ENCODE results near the gene ATOSA.

DNA sequence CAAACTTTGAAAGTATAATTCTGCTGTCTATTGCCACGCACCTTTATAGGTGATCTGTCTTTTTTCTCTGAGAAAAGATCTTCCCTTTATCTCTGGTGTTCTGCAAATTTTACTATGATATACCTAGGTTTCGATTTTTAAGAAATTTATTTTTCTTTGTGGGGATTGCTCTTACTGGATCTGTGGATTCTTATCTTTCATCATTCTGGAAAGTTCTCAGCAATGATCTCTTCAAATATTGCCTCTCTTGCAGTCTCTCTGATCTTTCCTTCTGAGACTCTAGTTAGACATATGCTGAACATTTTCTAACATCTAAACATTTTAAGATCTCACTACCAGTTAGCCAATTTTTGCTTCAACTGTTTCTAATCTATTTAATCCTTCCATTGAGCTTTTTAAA lies 47.0 kb upstream of the ATOSA start:
- TF ChIP-seq TCF4 (CRISPR knock-in tag; IDR thresholded peaks at IDR 0.05; ENCODE audit: borderline replicate concordance) (no peak), ZFP30 (CRISPR knock-in tag; IDR thresholded peaks at IDR 0.05) (no peak), ZNF8 (CRISPR knock-in tag; IDR thresholded peaks at IDR 0.05) (no peak), ZNF70 (CRISPR knock-in tag; IDR thresholded peaks at IDR 0.05) (no peak), ARNTL (CRISPR knock-in tag; IDR thresholded peaks at IDR 0.05; ENCODE audit: borderline replicate concordance, low read depth) (no peak)
- TF ChIP-seq, protein P1, sequence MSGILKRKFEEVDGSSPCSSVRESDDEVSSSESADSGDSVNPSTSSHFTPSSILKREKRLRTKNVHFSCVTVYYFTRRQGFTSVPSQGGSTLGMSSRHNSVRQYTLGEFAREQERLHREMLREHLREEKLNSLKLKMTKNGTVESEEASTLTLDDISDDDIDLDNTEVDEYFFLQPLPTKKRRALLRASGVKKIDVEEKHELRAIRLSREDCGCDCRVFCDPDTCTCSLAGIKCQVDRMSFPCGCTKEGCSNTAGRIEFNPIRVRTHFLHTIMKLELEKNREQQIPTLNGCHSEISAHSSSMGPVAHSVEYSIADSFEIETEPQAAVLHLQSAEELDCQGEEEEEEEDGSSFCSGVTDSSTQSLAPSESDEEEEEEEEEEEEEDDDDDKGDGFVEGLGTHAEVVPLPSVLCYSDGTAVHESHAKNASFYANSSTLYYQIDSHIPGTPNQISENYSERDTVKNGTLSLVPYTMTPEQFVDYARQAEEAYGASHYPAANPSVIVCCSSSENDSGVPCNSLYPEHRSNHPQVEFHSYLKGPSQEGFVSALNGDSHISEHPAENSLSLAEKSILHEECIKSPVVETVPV (CRISPR knock-in tag; IDR thresholded peaks at IDR 0.05), result no peak
- TF ChIP-seq, protein P2, sequence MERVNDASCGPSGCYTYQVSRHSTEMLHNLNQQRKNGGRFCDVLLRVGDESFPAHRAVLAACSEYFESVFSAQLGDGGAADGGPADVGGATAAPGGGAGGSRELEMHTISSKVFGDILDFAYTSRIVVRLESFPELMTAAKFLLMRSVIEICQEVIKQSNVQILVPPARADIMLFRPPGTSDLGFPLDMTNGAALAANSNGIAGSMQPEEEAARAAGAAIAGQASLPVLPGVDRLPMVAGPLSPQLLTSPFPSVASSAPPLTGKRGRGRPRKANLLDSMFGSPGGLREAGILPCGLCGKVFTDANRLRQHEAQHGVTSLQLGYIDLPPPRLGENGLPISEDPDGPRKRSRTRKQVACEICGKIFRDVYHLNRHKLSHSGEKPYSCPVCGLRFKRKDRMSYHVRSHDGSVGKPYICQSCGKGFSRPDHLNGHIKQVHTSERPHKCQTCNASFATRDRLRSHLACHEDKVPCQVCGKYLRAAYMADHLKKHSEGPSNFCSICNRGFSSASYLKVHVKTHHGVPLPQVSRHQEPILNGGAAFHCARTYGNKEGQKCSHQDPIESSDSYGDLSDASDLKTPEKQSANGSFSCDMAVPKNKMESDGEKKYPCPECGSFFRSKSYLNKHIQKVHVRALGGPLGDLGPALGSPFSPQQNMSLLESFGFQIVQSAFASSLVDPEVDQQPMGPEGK (CRISPR knock-in tag; IDR thresholded peaks at IDR 0.05; ENCODE audit: borderline replicate concordance), result no peak
- TF ChIP-seq, protein P3, sequence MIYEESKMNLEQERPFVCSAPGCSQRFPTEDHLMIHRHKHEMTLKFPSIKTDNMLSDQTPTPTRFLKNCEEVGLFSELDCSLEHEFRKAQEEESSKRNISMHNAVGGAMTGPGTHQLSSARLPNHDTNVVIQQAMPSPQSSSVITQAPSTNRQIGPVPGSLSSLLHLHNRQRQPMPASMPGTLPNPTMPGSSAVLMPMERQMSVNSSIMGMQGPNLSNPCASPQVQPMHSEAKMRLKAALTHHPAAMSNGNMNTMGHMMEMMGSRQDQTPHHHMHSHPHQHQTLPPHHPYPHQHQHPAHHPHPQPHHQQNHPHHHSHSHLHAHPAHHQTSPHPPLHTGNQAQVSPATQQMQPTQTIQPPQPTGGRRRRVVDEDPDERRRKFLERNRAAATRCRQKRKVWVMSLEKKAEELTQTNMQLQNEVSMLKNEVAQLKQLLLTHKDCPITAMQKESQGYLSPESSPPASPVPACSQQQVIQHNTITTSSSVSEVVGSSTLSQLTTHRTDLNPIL (CRISPR knock-in tag; IDR thresholded peaks at IDR 0.05; ENCODE audit: low read depth), result no peak

Data from SK-N-SH treated with all-trans-retinoic acid at 6 μM for 48 hours (cell line).